Omental fat pad (tissue), 4 donors: Measurements from ENCODE around the gene TRMT10C. TPM values are rescaled to one million over a fixed set of nuclear protein-coding genes. Genes with fewer than 3 reads are reported as not detected.
"Not testable (repeated sequence)": the region's sequence is repeated elsewhere in the genome, so short reads cannot be mapped to it uniquely, and the experiment has no call there.

ENCODE experiments used
- ATAC-seq: fragments of 150-250 bp; one replicate; pipeline ENCODE4 v1.9.1; 2016; ENCODE audit warnings: mild to moderate bottlenecking, moderate library complexity; ENCODE audit not compliant: low FRiP score
- DNase-seq: peaks from one replicate; pipeline ENCODE4 v3.0.0-alpha.2; 2019; ENCODE audit warnings: low spot score
- CTCF ChIP-seq, 3 donors: fragments of 450-650 bp; IDR thresholded peaks; one replicate each; pipeline ENCODE4 v1.5.1; 2016 to 2017; ENCODE audit warnings: antibody characterized with exemption in 3 of 3, mild to moderate bottlenecking in 3 of 3, moderate library complexity in 2 of 3
- total RNA-seq, 4 donors: library from RNA; depleted of rRNA; stranded (reverse); fragments of >200 nt; gene quantifications; one replicate each; pipeline ENCODE4 v1.1.0, GENCODE V29; 2016

The TRMT10C gene
- total RNA-seq, 4 donors from 2014 or later = 17.3 to 38.2 (median 22.4) TPM

GRCh38 chr3:101532783-101533602 is 28.7 kb upstream of the TRMT10C start:
- DNase-seq = no peak
- ATAC-seq = no peak
- TF ChIP-seq CTCF (IDR thresholded peaks at IDR 0.05) = no peak

- ATAC-seq (peak; percentile 83), DNase-seq (no peak)
- TF ChIP-seq CTCF (IDR thresholded peaks at IDR 0.05) = no peak
Measured at GRCh38 chr3:101533603-101533968, 28.1 kb upstream of the TRMT10C start.

- TF ChIP-seq CTCF (IDR thresholded peaks at IDR 0.05) = no peak
- DNase-seq (no peak), ATAC-seq (no peak)
Measured at GRCh38 chr3:101535221-101535620, 26.4 kb upstream of the TRMT10C start.

- no peak for ATAC-seq
- TF ChIP-seq CTCF (IDR thresholded peaks at IDR 0.05) = no peak
- no peak for DNase-seq
Measured at GRCh38 chr3:101536266-101536665, 25.4 kb upstream of the TRMT10C start.

GRCh38 chr3:101536955-101537354 is 24.7 kb upstream of the TRMT10C start:
- not testable (repeated sequence) for ATAC-seq, DNase-seq

GRCh38 chr3:101542957-101543356 is 18.7 kb upstream of the TRMT10C start:
- DNase-seq = no peak
- ATAC-seq = no peak
- no peak for TF ChIP-seq CTCF (IDR thresholded peaks at IDR 0.05)

GRCh38 chr3:101544161-101544850 is 17.4 kb upstream of the TRMT10C start:
- ATAC-seq (no peak), DNase-seq (no peak)
- no peak for TF ChIP-seq CTCF (IDR thresholded peaks at IDR 0.05)
